Upper lobe of left lung (tissue), 4 donors: ENCODE measurements around the gene KLF14.

ENCODE experiments used
- CTCF ChIP-seq, 6 experiments: fragments of 450-650 bp in 4 of 6; fragments of 200-600 bp in 2 of 6; sonication (generic) in 2 of 6; IDR thresholded peaks; one replicate each; pipeline ENCODE4 v1.5.1; 2016 to 2019; ENCODE audit warnings: antibody characterized with exemption in 6 of 6
- EP300 ChIP-seq, 4 donors: sonication (generic); formaldehyde crosslinking; IDR thresholded peaks; one replicate each; pipeline ENCODE4 v1.5.1; 2017; ENCODE audit warnings: antibody characterized with exemption in 4 of 4, control low read depth in 2 of 4
- POLR2A ChIP-seq, 4 donors: fragments of 450-650 bp; IDR thresholded peaks; one replicate each; pipeline ENCODE4 v1.5.1; 2016 to 2017; ENCODE audit warnings: antibody characterized with exemption in 4 of 4, mild to moderate bottlenecking in 2 of 4

GRCh38 chr7:130719541-130719940 lies 14.5 kb downstream of the KLF14 start:
- TF ChIP-seq CTCF (IDR thresholded peaks at IDR 0.05) (no peak), EP300 (IDR thresholded peaks at IDR 0.05) (no peak), POLR2A (IDR thresholded peaks at IDR 0.05) (no peak)
